ENCODE data around the gene TMOD2.
"Not testable (repeated sequence)": the region's sequence is repeated elsewhere in the genome, so short reads cannot be mapped to it uniquely, and the experiment has no call there.

TMOD2 gene

GRCh38 chr15:51775967-51776816, 24.8 kb downstream of the TMOD2 start:
- DNase-seq, result no peak

DNA sequence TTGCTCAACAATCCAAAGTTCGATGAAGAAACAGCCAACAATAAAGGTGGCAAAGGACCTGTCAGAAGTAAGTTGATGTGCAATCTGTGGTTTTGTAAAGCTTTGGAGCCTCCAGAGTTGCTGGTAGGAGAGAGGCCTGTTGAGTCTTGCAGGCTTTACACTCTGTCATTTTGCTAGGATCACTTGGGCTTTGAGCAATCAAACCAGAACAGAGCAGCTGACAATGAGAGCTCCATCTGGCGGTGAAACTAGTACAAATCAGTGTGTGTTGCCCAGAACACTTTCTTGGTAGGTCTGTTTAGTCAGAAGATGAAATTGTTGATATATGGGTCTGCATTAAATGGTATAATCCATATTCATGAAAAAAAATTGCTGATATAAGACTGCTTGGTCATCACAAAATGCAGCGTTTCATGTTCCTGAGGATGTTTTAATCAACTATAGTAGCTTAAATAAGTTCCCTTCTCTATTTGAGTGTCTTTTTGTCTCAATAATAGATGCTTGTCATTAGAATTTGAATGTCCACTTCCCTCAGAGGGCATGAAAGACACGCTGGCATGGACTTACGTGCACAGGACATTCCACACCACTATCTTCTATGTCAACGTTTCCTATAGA, 25.7 kb downstream of the TMOD2 start:
- no peak for DNase-seq

- DNase-seq, result no peak
Observed at GRCh38 chr15:51780636-51781035, 29.2 kb downstream of the TMOD2 start.

DNA sequence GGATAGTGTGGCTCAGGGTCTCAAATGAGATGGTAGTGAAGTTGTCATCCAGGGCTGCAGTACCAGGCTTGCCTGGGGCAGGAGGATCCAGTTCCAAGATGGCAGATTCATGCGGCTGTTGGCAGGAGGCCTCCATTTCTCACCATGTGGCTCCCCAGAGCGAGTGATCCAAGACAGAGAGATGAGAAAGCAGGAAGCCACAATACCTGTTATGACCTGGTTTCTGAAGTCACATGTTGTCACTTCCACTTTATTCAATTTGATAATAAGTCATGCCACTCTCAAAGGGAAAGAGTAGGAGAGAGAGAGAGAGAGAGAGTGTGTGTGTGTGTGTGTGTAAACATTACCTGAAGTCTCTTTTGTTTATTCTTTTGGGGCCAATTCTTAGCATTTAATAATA, 30.1 kb downstream of the TMOD2 start:
- no peak for DNase-seq

- DNase-seq, result no peak
Observed at GRCh38 chr15:51782357-51782896, 31.0 kb downstream of the TMOD2 start.

DNA sequence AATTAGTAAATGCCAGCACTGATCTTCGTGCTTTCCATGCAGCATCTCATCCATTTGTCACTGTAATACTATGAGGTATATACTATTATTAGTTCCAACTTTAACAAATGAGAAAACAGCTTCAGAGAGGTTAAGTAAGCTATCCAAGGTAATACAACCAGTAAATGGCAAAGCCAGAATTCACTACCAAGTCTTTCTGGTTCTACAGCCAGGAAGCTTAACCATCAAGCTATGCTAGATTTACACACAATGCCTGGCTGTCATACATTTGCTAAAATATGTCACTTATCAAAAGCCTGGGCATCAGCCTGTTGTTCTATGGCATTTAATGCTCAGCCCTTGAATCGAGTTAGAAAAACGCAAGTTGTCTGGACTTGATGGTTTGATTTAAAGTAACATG, 32.6 kb downstream of the TMOD2 start:
- DNase-seq, result no peak

DNA sequence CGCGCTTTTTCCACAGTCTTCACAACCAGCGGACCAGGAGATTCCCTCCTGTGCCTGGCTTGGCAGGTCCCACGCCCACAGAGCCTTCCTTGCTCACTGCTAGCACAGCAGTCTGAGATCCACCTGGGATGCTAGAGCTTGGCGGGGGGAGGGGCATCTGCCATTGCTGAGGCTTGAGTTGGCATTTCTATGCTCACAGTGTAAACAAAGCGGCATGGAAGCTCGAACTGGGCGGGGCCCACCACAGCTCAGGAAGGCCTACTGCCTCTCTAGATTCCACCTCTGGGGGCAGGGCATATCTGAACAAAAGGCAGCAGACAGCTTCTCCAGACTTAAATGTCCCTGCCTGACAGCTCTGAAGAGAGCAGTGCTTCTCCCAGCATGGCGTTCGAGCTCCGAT, 35.7 kb downstream of the TMOD2 start:
- DNase-seq, result not testable (repeated sequence)

GRCh38 chr15:51792474-51792873, 41.1 kb downstream of the TMOD2 start:
- DNase-seq, result not testable (repeated sequence)

- DNase-seq, result no peak
Observed at GRCh38 chr15:51793521-51794305, 42.3 kb downstream of the TMOD2 start.

GRCh38 chr15:51796847-51797401, 45.5 kb downstream of the TMOD2 start:
- DNase-seq, result no peak

DNA sequence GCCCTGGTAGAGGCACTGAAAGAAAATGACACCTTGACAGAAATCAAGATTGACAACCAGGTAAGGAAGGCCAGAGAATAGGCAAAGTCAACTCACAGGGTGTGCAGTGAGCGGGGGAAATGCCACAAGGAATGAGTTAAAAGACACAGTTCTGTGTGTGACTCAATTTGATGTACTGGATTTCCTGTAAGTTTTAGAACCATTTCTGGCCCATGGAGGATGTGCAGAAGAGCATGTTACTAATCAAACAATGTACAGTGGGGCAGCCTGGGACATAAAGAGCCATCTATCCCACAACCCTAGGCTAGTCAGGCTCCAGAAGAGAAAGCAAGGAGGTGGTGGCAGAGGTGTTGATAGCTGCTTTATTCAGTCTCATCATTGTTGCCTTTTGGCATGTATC, 46.9 kb downstream of the TMOD2 start:
- DNase-seq, result no peak

- DNase-seq, result no peak
Observed at GRCh38 chr15:51799282-51800252, 48.2 kb downstream of the TMOD2 start.

GRCh38 chr15:51801391-51801835, 50.0 kb downstream of the TMOD2 start:
- DNase-seq, result no peak

DNA sequence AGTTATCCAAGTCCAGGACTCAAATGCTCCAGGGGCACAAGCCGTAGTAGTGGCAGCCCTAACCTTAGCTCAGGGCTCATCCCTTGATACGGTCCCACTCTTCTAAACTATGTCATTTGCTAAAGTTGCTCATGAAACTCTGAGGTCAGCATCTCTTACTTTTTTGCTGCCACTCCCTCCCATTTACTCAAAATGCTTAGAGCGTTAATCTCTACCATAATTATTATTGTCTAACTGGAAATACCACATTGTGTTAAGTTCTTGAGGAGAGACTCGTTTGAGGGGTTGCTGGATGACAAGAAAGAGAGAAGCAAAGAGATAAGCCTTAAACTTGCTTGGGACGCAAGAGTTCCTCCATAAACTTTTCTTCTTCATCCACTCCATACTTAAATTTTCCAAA, 51.2 kb downstream of the TMOD2 start:
- DNase-seq, result no peak

DNA sequence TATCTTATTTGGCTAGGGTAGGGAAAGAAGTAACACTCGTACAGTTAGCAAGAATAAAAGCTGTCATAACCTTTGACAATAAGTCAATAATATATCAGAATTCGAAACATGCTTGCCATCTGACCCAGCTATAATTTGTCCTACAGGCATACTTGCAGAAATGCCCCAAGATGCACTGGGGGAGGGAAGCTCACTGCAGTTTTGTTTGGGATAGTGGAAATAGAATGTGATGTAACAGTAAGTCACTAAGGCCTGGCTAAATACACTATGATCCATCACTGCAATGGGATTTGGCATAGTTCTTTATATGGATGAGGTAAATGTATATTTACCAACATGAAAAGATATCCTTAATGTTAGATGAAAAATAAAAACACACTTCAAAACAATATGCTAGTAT, 52.6 kb downstream of the TMOD2 start:
- no peak for DNase-seq

DNA sequence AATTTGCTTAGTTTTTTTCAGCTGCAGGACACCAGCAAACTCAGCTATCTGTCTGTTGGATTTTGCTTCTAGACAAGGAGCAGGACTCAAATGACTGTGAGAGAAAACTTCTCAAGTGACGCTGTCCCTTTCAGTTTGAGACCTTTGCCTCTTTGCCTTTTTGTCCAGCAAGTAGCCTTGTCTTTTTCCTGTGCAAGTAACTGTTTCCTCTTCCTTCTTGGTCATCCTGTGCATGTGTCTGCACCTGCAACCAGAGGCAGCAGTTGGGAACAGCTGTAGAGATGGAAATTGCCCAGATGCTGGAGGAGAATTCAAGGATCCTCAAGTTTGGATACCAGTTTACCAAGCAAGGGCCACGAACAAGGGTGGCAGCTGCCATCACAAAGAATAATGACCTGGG, 54.7 kb downstream of the TMOD2 start:
- DNase-seq, result no peak

- DNase-seq, result no peak
Observed at GRCh38 chr15:51809457-51809856, 58.1 kb downstream of the TMOD2 start.

DNA sequence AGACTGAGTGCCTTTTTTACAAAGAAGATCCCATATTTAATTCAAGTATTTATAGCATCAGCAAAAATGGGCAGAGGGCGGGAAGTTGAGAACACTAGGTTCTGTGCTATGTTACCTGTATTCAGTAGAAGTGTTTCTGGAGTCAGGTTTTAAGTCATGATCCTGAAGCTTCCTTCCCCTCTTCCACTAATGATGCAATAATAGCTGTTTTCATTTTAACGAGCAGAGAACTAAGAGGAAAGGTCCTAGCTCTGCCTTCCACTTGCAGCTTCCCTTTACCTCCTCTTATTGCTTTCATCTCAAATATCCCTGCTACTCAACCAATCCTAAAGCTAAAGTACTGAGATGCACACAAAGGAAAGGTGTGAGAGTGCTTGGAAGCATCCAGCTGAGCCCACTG, 61.2 kb downstream of the TMOD2 start:
- DNase-seq, result no peak

DNA sequence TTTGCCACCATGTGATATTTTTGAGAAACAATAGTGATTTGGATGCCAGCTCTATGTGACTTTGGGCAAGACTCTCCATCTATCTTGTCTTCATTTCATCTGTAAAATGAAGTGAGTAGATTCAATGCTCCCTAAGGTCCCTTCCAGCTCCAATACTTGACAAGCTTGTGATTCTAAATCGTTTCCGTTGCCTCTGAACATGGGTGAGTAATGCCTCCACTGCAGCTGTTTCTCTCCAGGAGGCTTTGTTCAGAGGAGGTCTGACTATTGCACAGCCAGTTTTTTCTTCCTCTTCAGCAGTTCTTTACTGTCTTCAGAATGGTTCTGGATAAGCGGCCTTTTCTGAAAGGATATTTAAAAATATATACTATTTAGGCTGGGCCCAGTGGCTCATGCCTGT, 63.2 kb downstream of the TMOD2 start:
- DNase-seq, result no peak

- no peak for DNase-seq
Observed at GRCh38 chr15:51816611-51817010, 65.2 kb downstream of the TMOD2 start.

DNA sequence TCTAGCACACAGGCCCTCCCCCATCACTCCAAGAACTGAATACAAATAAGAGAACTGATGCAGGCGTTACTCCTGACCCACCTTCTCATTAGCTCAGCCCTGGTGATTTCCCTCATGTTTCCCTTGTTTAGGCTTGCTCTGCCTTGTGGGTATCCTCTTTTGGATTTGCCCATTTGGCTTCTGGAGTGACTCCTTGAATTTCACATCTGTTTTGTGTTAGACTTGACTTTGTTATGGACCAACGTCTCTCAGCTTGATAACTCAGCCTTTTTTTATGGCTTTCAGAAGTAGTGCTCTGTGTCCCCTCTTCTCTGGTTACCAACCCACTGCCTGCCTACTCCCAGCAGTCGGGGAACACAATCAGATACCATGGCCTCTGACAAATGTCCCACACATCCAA, 66.8 kb downstream of the TMOD2 start:
- no peak for DNase-seq

DNA sequence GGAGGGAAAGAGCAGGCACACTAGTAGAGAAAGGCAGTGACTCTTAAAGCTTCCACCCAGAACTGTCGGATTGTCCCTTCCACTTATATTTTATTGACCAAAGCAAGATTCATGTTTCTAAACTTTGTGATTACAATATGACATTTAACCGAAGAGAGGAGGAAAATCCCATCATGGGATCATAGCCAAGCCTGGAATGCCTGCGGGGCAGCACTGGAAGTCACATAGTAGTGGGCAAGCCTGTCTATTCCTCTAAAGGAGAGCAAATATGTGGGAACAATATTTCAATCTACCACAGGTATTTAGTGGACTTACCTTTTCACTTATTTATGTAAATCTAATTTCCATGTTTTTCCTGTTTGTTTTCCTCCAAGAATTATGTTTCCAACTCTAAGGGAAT, 74.3 kb downstream of the TMOD2 start:
- DNase-seq, result no peak
